Stimulated activated naive CD4-positive, alpha-beta T cell (primary cell): ENCODE results near the gene DFFA.
"Not testable (repeated sequence)": the region's sequence is repeated elsewhere in the genome, so short reads cannot be mapped to it uniquely, and the experiment has no call there.

Source experiments
- DNase-seq, 6 experiments: peaks; one replicate each; lab custom pipeline; 2025; lab: John Stamatoyannopoulos, UW

DFFA gene

GRCh38 chr1:10428984-10429383, 43.3 kb downstream of the DFFA start:
- DNase-seq = no peak

- not testable (repeated sequence) for DNase-seq
Observed at GRCh38 chr1:10426535-10426848, 45.8 kb downstream of the DFFA start.

GRCh38 chr1:10425826-10426534, 46.3 kb downstream of the DFFA start:
- DNase-seq = not testable (repeated sequence)

GRCh38 chr1:10424651-10425050, 47.7 kb downstream of the DFFA start:
- no peak for DNase-seq

DNA sequence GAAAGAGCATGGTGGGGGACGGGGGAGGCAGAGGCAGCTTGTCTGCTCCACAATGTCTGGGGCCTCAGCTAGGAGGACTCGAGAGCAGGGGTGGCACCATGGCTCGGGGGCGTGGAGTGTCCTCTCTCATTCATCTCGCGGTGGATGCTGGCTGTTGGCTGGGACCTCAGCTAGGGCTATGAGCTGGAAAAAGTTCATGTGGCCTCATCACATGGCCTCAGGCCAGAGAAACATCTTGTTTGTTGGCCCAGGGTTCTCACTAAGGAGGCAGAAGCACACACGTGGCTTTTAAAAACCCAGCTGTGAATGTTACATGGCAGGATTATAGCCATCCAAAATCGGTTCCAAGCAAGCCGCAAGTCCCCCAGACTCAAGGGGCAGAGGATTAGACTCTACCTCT, 48.3 kb downstream of the DFFA start:
- no peak for DNase-seq

DNA sequence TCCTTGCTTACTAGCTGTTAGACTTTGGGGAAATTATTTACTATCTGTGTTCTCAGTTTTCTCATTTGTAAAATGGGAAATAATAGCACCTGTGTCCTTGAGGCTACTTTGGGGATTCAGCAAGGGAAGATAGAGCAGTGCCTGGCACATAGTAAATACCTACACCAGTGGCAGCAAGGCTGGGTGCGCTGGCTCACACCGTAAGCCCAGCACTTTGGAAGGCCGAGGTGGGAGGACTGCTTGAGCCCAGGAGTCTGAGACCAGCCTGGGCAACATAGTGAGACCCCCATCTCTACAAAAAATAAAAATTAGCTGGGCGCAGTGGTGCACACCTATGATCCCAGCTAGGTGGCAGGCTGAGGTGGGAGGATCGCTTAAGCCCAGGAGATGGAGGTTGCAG, 50.7 kb downstream of the DFFA start:
- DNase-seq = no peak

- DNase-seq = no peak
Observed at GRCh38 chr1:10419351-10419750, 53.0 kb downstream of the DFFA start.

- not testable (repeated sequence) for DNase-seq
Observed at GRCh38 chr1:10418741-10419140, 53.6 kb downstream of the DFFA start.

DNA sequence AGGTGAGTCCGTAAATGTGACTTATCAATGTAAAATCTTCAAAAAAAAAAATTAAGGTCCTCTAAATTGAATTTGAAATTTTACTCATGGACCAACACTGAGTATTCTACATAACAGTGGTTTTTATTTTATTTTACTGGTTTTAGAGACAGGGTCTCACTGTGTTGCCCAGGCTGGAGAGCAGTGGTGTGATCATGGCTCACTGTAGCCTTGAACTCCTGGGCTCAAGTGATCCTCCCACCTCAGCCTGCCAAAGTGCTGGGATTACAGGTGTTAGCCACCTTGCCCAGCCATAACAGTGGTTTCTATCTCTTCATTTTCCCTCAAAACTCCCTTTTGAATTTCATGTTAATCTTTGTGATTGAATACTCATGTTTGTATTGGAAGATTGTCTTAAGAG, 56.4 kb downstream of the DFFA start:
- not testable (repeated sequence) for DNase-seq

DNA sequence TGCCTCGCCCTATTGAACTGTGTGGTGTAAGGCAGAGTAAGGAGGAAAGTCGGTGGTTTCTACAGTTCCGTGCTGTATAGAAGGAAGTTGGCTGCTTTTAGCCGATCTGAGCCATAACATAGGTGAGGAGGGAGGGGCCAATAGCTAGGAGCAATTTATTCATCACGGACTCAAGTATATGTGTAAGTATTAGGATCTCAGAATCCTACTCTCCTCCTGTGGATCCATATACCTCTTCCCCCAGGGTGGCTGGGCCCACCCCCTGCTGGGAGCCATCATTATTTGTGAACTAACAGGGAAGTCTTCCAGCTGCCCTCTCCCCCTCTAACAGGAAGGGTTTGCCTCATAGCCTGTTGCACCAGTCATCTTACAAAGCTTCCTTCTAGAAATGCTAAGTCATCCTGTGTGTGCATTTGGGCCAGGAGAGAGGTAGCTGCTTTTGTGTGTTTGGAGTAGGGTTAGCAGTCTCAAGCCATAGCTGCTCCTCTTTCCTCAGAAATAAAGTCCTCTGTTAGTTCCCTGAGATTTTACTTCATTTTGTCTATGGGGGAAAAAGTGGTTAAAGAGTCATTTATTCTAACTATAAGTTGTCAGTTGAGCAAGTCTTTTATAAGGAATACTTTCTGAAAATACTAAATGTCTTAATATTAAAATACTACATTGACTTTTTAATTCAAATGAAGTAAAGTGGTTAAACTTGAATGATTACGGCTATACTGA, 57.0 kb downstream of the DFFA start:
- DNase-seq = no peak

DNA sequence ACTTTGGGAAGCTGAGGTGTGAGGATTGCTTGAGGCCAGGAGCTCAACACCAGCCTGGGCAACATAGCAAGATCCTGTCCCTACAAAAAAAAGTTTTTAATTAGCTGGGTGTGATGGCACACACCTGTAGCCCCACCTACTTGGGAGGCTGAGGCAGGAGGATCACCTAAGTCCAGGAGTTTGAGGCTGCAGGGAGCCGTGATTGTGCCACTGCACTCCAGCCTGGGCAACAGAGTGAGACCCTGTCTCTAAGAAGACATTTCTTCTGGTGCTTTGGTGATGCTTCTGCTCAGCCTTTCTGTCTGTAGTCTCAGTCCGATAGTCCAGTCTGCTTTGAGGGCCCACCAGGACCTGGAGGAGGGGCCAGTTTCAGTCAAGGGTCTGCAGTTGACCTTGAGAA, 65.1 kb downstream of the DFFA start:
- no peak for DNase-seq
